HG02588 (cell line): ENCODE results near the gene CCIN.
A peak's percentile ranks its signal among the peaks of the same experiment; 100 is the strongest.

Experiments
- ATAC-seq: cut with Tn5 transposase; IDR thresholded peaks from one replicate; pipeline ENCODE4 v1.9.1; 2021; ENCODE audit warnings: mild to moderate bottlenecking, moderate library complexity; ENCODE audit not compliant: unreplicated experiment

The CCIN gene

DNA sequence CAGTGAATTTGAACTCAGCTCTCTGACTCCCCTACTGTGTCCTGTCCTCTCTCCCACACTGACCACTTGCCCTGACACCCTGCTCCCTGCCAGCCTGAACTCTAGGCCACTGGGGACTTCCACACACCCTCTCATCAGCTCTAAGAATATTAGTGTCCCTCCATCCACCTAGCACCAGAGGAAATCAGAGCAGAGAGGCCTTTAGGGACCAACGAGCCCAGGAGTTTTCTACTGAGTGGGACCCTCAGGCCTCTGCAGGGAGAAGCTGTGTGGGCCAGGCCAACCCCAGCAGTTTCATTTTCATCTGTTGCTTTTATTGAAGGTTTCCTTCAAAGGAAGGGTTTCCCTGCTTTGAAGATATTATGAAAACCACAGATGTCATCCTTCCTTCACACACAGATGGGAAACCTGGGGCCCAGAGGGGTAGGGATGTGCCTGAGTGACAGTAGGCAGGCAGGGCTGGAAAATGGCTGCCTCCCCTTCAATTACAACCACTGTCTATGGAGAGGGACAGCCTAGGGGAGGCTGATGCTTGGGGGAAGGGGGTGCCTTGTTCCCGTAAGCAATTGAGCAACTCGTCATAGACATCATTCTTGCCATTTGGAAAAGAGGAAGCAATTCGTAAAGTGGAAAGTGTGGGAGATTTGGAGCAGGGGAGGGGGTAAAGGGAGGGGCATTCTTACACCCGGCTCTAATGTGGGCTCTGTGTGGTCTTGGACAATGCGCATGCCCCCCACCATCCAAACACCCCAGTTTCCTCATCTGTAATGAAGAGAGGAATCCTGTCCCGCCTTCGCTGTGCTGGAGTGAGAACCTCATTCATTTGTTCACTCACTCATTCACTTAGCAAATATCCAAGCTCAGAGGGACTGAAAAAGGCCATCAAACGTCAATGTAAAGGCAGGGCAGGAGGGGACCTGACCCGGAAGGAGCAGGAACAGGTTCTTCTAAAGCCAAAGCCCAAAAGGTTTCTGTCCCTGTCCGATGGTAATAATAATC lies 28.8 kb upstream of the CCIN start:
- ATAC-seq: no peak

DNA sequence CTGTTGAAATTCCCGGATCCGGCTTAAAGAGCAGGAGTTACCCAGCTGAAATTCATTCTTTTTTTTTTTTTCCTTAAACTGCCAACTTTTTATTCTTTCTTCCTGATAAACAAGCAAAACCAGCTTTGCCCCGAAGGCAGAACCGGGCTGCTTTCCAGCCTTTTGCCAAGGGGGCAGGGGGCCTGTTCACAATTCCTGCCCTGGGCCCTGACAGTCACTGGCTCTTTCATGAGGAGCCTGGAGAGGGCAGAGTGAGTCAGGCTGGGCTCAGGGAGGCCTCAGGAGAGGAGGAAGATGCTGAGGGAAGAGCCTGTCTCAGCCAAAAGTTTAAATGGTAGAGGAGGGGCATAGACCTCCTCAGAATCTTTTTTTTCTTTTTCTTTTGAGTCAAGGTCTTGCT lies 27.9 kb upstream of the CCIN start:
- ATAC-seq: no peak

GRCh38 chr9:36141761-36142160 lies 27.4 kb upstream of the CCIN start:
- no peak for ATAC-seq

DNA sequence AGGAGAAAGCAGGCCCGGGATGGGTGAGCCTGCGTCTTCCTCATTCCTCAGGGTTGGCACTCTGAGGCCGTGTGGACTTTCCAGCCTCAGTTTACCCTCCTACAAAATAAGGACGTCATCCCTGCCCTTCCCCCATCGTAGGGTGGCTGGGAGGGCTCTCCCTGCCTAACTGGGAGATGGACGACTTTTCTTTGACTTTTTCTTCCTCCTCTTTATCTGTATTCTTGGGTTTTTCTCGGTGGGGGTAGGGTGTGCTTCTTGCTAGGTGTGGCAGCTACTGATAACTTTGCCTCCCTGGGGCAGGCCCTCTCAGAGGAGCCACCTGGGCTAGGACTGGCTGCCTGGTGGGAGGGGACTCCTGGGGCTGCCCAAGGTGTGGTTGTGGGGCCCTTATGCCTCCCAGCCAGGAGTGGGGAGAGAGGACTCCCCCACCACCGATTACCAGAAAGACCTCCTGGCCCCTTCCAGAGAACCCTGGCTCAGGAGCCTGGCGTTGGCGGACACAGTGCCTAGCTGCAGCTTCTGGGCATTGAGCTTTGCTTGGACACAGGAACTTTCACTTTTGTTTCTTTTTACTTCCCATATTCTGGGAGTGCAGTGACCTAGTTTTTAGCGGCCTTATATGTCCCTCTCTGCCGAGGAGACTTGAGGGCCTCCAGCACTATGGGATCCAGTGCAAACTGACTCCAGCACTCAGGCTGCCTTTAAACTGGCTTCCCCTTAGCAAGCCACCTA lies 26.5 kb upstream of the CCIN start:
- ATAC-seq: no peak

DNA sequence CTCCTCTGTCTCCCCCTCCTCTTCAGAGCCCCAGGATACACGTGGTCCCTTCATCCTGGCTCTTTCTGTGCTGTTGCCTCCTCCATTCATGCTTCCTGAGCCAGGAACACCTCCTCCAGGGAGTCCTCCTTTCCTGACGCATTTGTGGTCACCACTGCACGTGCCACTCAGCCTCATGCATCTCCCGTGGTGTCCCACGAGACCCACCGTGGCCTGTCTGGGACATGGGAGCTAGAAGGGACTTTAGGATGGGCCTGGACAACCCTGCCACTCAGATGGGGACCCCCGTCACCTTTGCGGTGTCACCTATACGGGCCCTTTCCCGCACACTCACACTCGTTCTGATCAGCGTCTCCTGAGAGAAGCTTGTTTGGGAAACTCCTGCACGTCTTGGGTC lies 25.9 kb upstream of the CCIN start:
- ATAC-seq: no peak

DNA sequence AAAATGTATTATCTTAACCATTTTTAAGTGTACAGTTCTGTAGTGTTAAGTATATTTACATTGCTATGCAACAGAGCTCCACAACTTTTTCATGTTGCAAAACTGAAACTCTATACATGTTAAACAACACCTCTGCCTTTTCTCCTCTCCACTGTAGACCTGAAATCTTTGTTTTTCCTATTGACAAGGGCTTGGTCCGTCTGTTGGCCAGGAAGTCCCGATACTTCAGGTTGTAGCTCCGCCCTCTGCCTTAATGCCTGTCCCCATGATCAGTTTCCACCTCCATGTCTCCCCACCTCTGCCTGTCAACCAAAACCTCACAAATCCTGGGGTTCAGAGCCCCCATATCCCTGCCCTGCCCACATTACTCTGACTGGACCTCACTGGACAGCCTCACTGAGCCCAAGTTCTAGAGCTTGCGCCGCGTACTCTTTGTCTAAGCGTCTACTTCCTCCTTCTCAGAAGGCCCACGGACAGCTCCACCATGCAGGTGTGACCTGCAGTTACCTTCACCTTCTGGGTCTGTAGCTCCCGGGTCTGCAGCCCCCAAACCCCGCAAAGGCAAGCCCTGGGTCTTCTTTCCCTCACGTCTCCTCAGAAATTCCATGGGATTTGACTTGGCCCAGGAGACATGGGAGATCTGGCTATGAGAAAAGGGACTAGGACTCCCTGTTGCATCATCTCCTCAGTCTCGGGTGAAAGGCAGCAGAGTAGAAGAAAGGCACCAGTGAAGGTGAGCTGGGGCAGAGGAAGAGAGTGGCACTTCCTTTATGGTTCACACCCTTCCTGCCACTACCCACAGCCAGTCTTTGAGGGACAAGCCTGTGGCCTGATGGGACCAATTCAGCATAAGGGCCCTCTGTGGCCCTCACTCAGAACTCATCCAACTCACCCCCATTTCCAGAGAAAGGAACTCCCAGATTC lies 24.6 kb upstream of the CCIN start:
- ATAC-seq: no peak

DNA sequence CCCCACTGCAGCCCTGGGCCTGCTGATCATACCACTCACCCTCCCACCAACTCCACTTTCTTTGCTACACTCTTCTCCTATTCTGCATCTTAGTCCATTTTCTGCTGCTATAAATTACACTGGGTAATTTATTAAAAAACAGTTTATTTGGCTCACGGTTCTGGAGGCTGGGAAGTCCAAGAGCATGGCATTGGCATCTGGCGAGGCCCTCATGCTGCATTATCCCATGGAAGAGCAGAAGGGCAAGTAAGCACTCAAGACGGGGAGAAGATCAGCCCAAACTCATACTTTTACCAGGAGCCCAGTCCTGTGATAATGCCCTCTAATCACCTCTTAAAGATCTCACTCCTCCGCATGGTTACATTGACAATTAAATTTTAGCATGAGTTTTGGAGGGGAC lies 23.2 kb upstream of the CCIN start:
- no peak for ATAC-seq

DNA sequence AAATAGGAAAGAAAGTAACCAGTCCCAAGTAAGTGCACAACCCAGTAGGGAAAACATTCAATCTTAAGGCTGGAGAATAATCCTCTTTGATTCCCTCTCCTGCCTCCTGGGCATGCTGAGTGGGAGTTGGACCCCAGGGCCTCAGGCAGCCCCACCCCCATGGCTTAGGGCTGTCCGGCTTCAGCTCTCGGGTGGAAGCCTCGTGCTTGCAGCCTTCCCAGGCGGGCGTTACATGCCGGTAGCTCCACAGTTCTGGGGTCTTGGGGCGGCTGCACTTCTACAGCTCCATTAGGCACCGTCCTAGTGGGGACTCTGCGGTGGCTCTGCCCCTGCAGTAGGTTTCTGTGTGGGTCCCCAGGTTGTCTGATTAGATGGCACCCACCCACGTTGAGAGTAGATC lies 22.5 kb upstream of the CCIN start:
- no peak for ATAC-seq

GRCh38 chr9:36147441-36148175 lies 21.6 kb upstream of the CCIN start:
- ATAC-seq: no peak

DNA sequence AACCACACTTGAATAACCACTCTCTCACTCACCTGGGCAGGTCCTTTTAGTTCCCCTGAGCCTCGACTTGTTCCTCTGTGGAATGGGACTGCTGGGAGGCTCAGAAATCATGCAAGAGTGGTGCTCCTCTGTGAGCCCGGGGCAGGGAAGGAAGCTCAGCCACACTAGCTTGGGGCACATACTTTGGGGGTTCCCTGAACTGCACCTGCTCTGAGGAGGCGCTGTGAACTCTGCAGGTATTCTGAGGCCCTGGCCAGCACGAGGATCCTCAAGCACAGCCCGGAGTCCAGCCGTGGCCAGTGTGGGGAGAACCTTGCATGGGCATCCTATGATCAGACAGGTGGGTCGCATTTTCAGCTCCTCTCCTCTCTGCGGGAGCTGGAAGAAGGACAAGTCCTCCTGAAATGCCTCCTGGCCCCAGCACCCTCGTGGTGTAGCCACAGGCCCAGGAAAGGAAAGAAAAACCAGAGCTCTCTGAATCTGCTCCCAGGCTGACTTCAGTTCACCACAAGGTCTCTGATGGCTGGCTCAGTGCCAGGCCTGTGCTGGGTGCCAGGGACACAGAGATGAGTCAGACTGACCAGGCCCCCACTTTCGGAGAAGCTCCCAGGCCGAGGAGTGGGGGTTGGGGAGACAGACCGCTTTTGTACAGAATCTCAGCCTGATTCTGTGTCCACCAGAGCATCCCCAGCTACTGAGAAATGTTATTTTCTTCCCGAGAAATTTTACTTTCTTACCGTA lies 20.7 kb upstream of the CCIN start:
- peak; percentile 47 for ATAC-seq

DNA sequence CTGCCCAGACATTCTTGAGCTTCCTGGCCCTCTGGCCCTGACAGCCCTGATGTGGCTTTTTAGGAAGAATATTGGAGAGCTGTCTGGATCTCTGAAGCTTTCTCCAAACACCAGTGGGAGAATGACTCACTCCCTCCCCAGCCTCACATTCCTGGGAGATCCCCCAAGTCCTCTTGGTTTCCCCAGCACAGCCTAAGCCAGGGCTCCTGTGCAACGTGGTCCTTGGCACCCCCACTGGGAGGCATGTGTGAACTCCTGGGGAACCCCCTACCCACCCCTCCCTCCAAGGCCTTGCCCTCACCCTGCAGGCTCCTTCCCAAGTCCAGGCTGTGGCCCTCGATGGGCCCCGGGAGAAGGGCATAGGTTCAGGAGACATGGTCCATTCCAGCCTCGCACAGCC lies 20.0 kb upstream of the CCIN start:
- no peak for ATAC-seq

GRCh38 chr9:36150574-36151315 lies 18.4 kb upstream of the CCIN start:
- ATAC-seq: no peak

DNA sequence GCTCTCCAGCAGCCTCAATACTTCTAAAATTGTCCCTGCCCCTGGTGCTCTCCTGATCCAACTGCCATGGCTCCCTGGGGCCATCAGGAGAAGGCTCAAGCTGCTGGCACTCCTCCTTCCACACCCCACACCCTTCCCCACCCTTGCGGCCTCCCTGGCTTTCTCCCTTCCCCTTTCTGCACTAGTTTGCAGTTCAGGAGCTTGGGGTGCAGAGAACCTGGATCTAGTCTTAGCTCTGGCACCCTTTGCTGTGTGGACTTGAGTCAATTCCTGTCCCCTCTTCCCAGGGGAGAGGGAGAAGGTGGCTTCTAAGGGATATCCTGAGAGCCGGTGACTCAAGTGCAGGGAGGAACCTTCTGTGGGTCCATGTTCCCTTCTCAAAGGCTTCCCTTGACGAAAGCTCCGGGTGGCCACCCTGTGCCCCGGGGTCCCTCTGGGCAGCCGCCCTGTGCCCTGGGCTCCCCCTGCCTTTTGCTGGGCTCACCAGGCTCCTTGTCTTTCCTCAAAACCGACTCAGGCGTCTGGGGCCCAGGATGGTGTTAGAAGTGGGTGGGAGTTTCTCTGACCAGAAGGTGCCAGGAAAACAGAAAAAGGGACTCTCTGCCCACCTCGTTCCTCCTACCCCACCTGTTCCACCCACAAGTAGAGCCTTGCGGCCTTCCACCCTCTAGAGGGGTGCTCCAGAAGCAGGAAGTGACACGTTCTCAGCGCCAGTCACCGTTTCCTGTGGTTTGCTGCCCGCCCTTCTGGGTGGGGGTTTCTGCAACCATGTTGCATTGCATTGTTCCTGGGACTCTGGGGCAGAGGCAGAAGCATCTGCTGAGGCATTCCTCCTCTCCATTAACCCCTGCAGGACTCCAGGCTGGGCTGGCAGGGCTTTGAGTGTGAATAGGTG lies 17.6 kb upstream of the CCIN start:
- ATAC-seq: peak; percentile 82

GRCh38 chr9:36152741-36153438 lies 16.3 kb upstream of the CCIN start:
- ATAC-seq: no peak

DNA sequence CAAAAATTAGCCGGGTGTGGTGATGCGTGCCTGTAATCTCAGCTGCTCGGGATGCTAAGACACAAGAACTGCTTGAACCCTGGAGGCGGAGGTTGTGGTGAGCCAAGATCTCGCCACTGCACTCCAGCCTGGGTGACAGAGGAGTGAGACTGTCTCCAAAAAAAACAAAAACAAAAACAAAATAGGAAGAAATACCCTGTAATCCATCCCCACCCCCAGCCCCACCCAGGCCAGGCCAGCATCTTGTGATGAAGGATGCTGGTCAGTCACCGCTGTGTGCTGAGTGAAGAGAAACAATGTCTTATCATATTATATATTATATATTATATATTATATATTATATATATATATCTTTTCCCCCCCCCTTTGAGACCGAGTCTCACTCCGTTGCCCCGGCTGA lies 15.4 kb upstream of the CCIN start:
- ATAC-seq: no peak

- no peak for ATAC-seq
These were observed 14.7 kb upstream of the CCIN start for GRCh38 chr9:36154331-36154952.

DNA sequence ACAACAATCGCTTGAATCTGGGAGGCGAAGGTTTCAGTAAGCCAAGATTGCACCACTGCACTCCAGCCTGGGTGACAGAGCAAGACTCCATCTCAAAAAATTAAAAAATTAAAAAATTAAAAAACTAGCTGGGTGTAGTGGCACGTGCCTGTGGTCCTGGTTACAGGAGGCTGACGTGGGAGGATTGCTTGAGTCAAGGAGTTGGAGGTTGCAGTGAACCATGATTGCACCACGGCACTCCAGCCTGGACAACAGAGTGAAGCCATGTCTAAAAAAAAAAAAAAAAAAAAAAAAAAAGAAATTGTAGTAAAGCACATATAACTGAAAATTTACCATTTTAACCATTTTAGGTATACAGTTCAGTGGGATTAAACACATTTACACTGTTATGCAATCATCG lies 13.1 kb upstream of the CCIN start:
- no peak for ATAC-seq
